ENCODE results near the gene DAGLA. TPM values are rescaled to one million over a fixed set of nuclear protein-coding genes. Genes with fewer than 3 reads are reported as not detected.

DAGLA gene
- total and polyA plus RNA-seq, 2 of the 13 experiments (the other 11 are each of a cell fraction or from before 2014, with no cell fraction given) = 2.6 to 3.9 TPM

- TF ChIP-seq SCMH1 (CRISPR knock-in tag; IDR thresholded peaks at IDR 0.05; ENCODE audit: borderline replicate concordance) = no peak
- peak; percentile 30; the same call in 1 of the 2 replicates for TF ChIP-seq ELF3 (CRISPR knock-in tag; IDR thresholded peaks at IDR 0.05)
- no peak for TF ChIP-seq CENPT (CRISPR knock-in tag; IDR thresholded peaks at IDR 0.05; ENCODE audit: low read depth)
- TF ChIP-seq DPF2 (CRISPR knock-in tag; IDR thresholded peaks at IDR 0.05; ENCODE audit: borderline replicate concordance, low read depth) = no peak
- TF ChIP-seq GZF1 (CRISPR knock-in tag; IDR thresholded peaks at IDR 0.05) = no peak
- no peak for TF ChIP-seq ARNTL (CRISPR knock-in tag; IDR thresholded peaks at IDR 0.05)
These were observed at the start of gene DAGLA (continued) for GRCh38 chr11:61679893-61680621.

- ChIA-PET POLR2A (no interaction called here), CTCF (ENCODE audit: low intra/inter-chr PET ratio, low total read pairs) (no interaction called here)
- FAIRE-seq = no peak
- H3K4me2 ChIP-seq (ENCODE audit: low read depth, low read length) = no peak overlapping the region
- H3K9me3 ChIP-seq (ENCODE audit: low read length) = no peaks in the 10 kb centered on the region
- WGBS (ENCODE audit: low lambda C conversion rate) = 74% methylated on average over 12 of the region's 12 CpGs
- TF ChIP-seq CERS6 (CRISPR knock-in tag; IDR thresholded peaks at IDR 0.05) = no peak
- no peak for TF ChIP-seq TAF1 (CRISPR knock-in tag; IDR thresholded peaks at IDR 0.05)
- TF ChIP-seq ZNF615 (CRISPR knock-in tag; IDR thresholded peaks at IDR 0.05; ENCODE audit: borderline replicate concordance) = no peak
- no peak for TF ChIP-seq ATF7-NPFF (CRISPR knock-in tag; IDR thresholded peaks at IDR 0.05; ENCODE audit: low read depth)
- TF ChIP-seq, protein P1, sequence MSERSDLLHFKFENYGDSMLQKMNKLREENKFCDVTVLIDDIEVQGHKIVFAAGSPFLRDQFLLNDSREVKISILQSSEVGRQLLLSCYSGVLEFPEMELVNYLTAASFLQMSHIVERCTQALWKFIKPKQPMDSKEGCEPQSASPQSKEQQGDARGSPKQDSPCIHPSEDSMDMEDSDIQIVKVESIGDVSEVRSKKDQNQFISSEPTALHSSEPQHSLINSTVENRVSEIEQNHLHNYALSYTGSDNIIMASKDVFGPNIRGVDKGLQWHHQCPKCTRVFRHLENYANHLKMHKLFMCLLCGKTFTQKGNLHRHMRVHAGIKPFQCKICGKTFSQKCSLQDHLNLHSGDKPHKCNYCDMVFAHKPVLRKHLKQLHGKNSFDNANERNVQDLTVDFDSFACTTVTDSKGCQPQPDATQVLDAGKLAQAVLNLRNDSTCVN (CRISPR knock-in tag; IDR thresholded peaks at IDR 0.05; ENCODE audit: borderline replicate concordance) = no peak
- TF ChIP-seq HDAC1 (CRISPR knock-in tag; IDR thresholded peaks at IDR 0.05) = no peak
- TF ChIP-seq GTF3A (CRISPR knock-in tag; conservative IDR thresholded peaks at IDR 0.05) = no peak
- no peak for TF ChIP-seq TRIM24 (CRISPR knock-in tag; IDR thresholded peaks at IDR 0.05)
- TF ChIP-seq ZNF564 (CRISPR knock-in tag; IDR thresholded peaks at IDR 0.05) = no peak
- no peak for TF ChIP-seq NFATC3 (CRISPR knock-in tag; IDR thresholded peaks at IDR 0.05)
- H3K27ac ChIP-seq (ENCODE audit: extremely low read length, insufficient read depth, low read length) = no peak overlapping the region
- H4K20me1 ChIP-seq (ENCODE audit: insufficient read depth, low read length) = no peaks in the 10 kb centered on the region
- no peak overlapping the region for H2AFZ ChIP-seq (ENCODE audit: low read length)
- peaks cover 0 to 2% of the 10 kb centered on the region in 2 experiments; a peak in 2 of 5 replicates for H3K27me3 ChIP-seq (ENCODE audit: control insufficient read depth in 1 of 2, insufficient read depth in 2 of 2, low read length in 2 of 2)
- BruUV-seq (replicated peaks) = no TSS peak
- intact Hi-C loops (cut with micrococcal nuclease; ENCODE audit: unreplicated experiment) = no loop called here
- no peaks in the 10 kb centered on the region for H3K36me3 ChIP-seq (replicated peaks in 1 of 2; ENCODE audit: control insufficient read depth in 1 of 2, insufficient read depth in 2 of 2, low read length in 2 of 2)
- no peaks in the 10 kb centered on the region for H3K79me2 ChIP-seq (ENCODE audit: insufficient read depth, low read length)
- in situ Hi-C loops (cut with HindIII; ENCODE audit: extremely low pct_ligation_motif_present, low pct_unique_long_range_greater_than_20kb) = no loop called here
- H3K4me1 ChIP-seq (ENCODE audit: insufficient read depth, low read length) = peaks cover 10% of the 10 kb centered on the region; the same call in 1 of the 2 replicates
- DNase-seq (ENCODE audit: low spot score) = no peak
- H3K4me3 ChIP-seq (replicated peaks in 1 of 3; ENCODE audit: insufficient read depth in 1 of 3, low read depth in 2 of 3, low read length in 3 of 3) = no peak overlapping the region
- ATAC-seq = no peak
- no peak overlapping the region for H3K9ac ChIP-seq (ENCODE audit: insufficient read depth, low read depth, low read length)
These were observed 48.1 kb upstream of the DAGLA start for GRCh38 chr11:61632096-61632495.
